Endometrial microvascular endothelial cells (primary cell): ENCODE data around the gene PXDN. TPM values are rescaled to one million over a fixed set of nuclear protein-coding genes. Genes with fewer than 3 reads are reported as not detected.
"Not testable (repeated sequence)": the region's sequence is repeated elsewhere in the genome, so short reads cannot be mapped to it uniquely, and the experiment has no call there.

Source experiments
- in situ Hi-C: cut with HindIII; loops from 2 replicates; pipeline ENCODE4 v1.10.0; 2017; ENCODE audit warnings: low sequenced_read_pairs, low pct_unique_long_range_greater_than_20kb; ENCODE audit errors: inconsistent ontology term
- total RNA-seq: library from RNA; depleted of rRNA; stranded (reverse); fragments of >200 nt; gene quantifications from one replicate; pipeline ENCODE4 v1.2.3, GENCODE V29; 2015; ENCODE audit errors: inconsistent ontology term

The PXDN gene
- total RNA-seq, 1 donor from 2014 or later = 246 TPM

GRCh38 chr2:1715184-1716013 is 28.9 kb downstream of the PXDN start:
- in situ Hi-C loops = no loop called here

GRCh38 chr2:1714291-1715064 is 29.8 kb downstream of the PXDN start:
- in situ Hi-C loops = no loop called here

- in situ Hi-C loops = no loop called here
Measured at GRCh38 chr2:1713839-1714236, 30.5 kb downstream of the PXDN start.

- in situ Hi-C loops = no loop called here
Measured at GRCh38 chr2:1713142-1713838, 31.0 kb downstream of the PXDN start.

- in situ Hi-C loops = no loop called here
Measured at GRCh38 chr2:1709946-1710560, 34.3 kb downstream of the PXDN start.

- in situ Hi-C loops = no loop called here
Measured at GRCh38 chr2:1709335-1709605, 35.0 kb downstream of the PXDN start.

- in situ Hi-C loops = no loop called here
Measured at GRCh38 chr2:1708476-1709334, 35.6 kb downstream of the PXDN start.

- in situ Hi-C loops = no loop called here
Measured at GRCh38 chr2:1707771-1708418, 36.4 kb downstream of the PXDN start.

- in situ Hi-C loops = not testable (repeated sequence)
Measured at GRCh38 chr2:1706089-1706841, 38.0 kb downstream of the PXDN start.

- in situ Hi-C loops = no loop called here
Measured at GRCh38 chr2:1705557-1706076, 38.7 kb downstream of the PXDN start.

GRCh38 chr2:1704631-1705556 is 39.4 kb downstream of the PXDN start:
- in situ Hi-C loops = no loop called here

GRCh38 chr2:1702186-1702565 is 42.1 kb downstream of the PXDN start:
- in situ Hi-C loops = no loop called here

- in situ Hi-C loops = no loop called here
Measured at GRCh38 chr2:1701556-1702185, 42.6 kb downstream of the PXDN start.

- in situ Hi-C loops = no loop called here
Measured at GRCh38 chr2:1701020-1701419, 43.3 kb downstream of the PXDN start.

- in situ Hi-C loops = not testable (repeated sequence)
Measured at GRCh38 chr2:1700427-1700826, 43.9 kb downstream of the PXDN start.
